Measurements from ENCODE around the gene ARHGAP31.
"Not testable (repeated sequence)": the region's sequence is repeated elsewhere in the genome, so short reads cannot be mapped to it uniquely, and the experiment has no call there.

Gene ARHGAP31

GRCh38 chr3:119294696-119295671 is 801 bp downstream of the ARHGAP31 start:
- DNase-seq: no peak

GRCh38 chr3:119295816-119296726 is 1.9 kb downstream of the ARHGAP31 start:
- DNase-seq: no peak

GRCh38 chr3:119296727-119297122 is 2.5 kb downstream of the ARHGAP31 start:
- DNase-seq: no peak

- DNase-seq: no peak
Observed at GRCh38 chr3:119297169-119297568, 3.0 kb downstream of the ARHGAP31 start.

GRCh38 chr3:119298565-119298941 is 4.4 kb downstream of the ARHGAP31 start:
- no peak for DNase-seq

- no peak for DNase-seq
Observed at GRCh38 chr3:119300991-119301391, 6.8 kb downstream of the ARHGAP31 start.

GRCh38 chr3:119301662-119302061 is 7.5 kb downstream of the ARHGAP31 start:
- no peak for DNase-seq

GRCh38 chr3:119302697-119303551 is 8.7 kb downstream of the ARHGAP31 start:
- DNase-seq: no peak

GRCh38 chr3:119304201-119304713 is 10.1 kb downstream of the ARHGAP31 start:
- DNase-seq: no peak

- DNase-seq: no peak
Observed at GRCh38 chr3:119305286-119305685, 11.1 kb downstream of the ARHGAP31 start.

GRCh38 chr3:119306378-119306777 is 12.2 kb downstream of the ARHGAP31 start:
- DNase-seq: not testable (repeated sequence)

GRCh38 chr3:119308355-119308754 is 14.2 kb downstream of the ARHGAP31 start:
- DNase-seq: no peak

GRCh38 chr3:119309591-119309990 is 15.4 kb downstream of the ARHGAP31 start:
- no peak for DNase-seq

GRCh38 chr3:119310071-119310470 is 15.9 kb downstream of the ARHGAP31 start:
- DNase-seq: no peak

- DNase-seq: no peak
Observed at GRCh38 chr3:119311081-119311925, 17.1 kb downstream of the ARHGAP31 start.

- no peak for DNase-seq
Observed at GRCh38 chr3:119313461-119313860, 19.3 kb downstream of the ARHGAP31 start.

GRCh38 chr3:119314821-119315220 is 20.6 kb downstream of the ARHGAP31 start:
- DNase-seq: no peak

GRCh38 chr3:119315600-119316312 is 21.6 kb downstream of the ARHGAP31 start:
- DNase-seq: no peak

GRCh38 chr3:119316313-119316670 is 22.1 kb downstream of the ARHGAP31 start:
- DNase-seq: no peak

GRCh38 chr3:119318876-119319275 is 24.7 kb downstream of the ARHGAP31 start:
- DNase-seq: no peak

GRCh38 chr3:119319311-119319710 is 25.1 kb downstream of the ARHGAP31 start:
- DNase-seq: no peak
